GM06990 (cell line): ENCODE measurements around the gene FAM186B.

ENCODE experiments used
- DNase-seq: peaks from one replicate; pipeline ENCODE4 v3.0.0-alpha.2; 2011; ENCODE audit not compliant: insufficient read length; ENCODE audit errors: extremely low read depth
- H3K27me3 ChIP-seq: replicated peaks from 2 replicates; pipeline ENCODE4 v1.6.0; 2011; ENCODE audit warnings: low read length; ENCODE audit not compliant: control insufficient read depth, insufficient read depth
- H3K36me3 ChIP-seq: 2 replicates; pipeline ENCODE4 v1.5.1; 2011; ENCODE audit warnings: low read length; ENCODE audit not compliant: control insufficient read depth, insufficient read depth
- H3K4me3 ChIP-seq: replicated peaks from 2 replicates; pipeline ENCODE4 v1.5.1; 2011; ENCODE audit warnings: low read depth, mild to moderate bottlenecking, control low read depth, low read length
- TF ChIP-seq, protein P1 (sequence below): IDR thresholded peaks from 2 replicates; pipeline ENCODE4 v1.5.1; 2011; ENCODE audit warnings: low read length, control low read depth, mild to moderate bottlenecking, inconsistent platforms; ENCODE audit not compliant: insufficient read depth, poor library complexity, severe bottlenecking

Gene FAM186B

DNA sequence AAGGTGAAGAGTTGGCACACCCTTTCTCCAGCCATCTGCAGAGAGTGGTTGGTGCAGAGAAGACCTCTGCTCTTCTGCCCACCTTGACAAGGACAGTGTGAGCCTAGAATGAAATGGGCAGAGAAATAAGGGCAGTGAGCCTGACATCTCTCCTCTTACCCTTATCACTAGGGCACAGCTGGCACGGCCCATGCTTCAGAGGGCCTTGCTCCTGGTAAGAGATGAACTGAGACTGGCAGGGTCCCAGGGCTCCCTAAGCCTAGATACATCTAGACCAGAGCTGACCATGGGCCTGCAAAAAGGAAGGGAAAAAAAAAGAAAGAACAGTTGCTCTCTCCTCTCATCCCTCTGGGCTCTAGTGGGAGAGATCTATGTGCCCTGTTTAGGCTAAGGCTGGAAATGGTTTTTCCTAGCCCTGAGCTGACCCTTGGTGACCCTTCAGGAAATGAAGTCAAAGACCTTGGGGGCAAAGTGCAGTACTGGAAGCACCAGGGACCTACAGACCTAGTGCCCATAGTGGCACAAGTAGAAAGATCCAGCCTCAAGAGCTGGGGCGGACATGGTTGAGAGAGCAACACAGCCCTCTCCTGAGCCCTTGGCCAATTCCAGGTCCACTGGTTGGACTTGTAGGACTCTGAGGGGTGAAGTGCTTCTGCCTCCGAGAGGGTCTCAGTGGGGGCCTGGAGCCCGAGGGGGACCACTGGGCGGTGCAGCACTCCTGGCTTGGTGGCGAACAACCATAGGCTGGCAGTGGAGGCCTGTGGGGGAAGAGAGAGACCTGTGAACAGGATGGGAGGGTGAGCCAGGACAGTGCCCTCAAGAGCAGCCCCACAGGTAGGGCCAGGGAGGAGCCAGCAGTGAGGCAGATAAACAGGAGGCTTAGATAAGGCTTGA, 40.0 kb upstream of the FAM186B start:
- DNase-seq, result no peak
- peaks cover 79% of the 10 kb centered on the region for H3K36me3 ChIP-seq
- TF ChIP-seq, protein P1, sequence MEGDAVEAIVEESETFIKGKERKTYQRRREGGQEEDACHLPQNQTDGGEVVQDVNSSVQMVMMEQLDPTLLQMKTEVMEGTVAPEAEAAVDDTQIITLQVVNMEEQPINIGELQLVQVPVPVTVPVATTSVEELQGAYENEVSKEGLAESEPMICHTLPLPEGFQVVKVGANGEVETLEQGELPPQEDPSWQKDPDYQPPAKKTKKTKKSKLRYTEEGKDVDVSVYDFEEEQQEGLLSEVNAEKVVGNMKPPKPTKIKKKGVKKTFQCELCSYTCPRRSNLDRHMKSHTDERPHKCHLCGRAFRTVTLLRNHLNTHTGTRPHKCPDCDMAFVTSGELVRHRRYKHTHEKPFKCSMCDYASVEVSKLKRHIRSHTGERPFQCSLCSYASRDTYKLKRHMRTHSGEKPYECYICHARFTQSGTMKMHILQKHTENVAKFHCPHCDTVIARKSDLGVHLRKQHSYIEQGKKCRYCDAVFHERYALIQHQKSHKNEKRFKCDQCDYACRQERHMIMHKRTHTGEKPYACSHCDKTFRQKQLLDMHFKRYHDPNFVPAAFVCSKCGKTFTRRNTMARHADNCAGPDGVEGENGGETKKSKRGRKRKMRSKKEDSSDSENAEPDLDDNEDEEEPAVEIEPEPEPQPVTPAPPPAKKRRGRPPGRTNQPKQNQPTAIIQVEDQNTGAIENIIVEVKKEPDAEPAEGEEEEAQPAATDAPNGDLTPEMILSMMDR, result no peak
- no peaks in the 10 kb centered on the region for H3K27me3 ChIP-seq
- H3K4me3 ChIP-seq, result no peak overlapping the region

DNA sequence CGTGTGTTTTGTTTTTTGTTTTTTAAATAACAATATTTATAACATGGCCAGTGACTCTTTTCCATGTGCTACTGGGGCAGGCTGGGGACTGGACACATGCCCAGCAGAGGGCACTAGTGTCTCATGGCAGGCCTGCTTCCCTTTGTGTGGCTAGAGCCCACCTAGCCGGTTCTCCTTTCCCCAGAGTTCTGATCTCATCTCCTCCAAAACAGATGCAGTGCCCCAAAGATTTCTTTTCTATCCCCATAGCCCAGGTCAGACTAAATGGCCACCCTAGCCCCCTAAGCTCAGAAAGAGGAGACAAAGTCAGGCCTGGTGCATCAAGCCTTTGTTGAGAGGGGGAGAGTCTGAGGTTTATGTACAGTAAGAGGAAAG, 39.2 kb upstream of the FAM186B start:
- no peaks in the 10 kb centered on the region for H3K27me3 ChIP-seq
- H3K4me3 ChIP-seq, result no peak overlapping the region
- no peak for DNase-seq
- TF ChIP-seq, protein P1, result peak; percentile 90
- peaks cover 72% of the 10 kb centered on the region for H3K36me3 ChIP-seq

DNA sequence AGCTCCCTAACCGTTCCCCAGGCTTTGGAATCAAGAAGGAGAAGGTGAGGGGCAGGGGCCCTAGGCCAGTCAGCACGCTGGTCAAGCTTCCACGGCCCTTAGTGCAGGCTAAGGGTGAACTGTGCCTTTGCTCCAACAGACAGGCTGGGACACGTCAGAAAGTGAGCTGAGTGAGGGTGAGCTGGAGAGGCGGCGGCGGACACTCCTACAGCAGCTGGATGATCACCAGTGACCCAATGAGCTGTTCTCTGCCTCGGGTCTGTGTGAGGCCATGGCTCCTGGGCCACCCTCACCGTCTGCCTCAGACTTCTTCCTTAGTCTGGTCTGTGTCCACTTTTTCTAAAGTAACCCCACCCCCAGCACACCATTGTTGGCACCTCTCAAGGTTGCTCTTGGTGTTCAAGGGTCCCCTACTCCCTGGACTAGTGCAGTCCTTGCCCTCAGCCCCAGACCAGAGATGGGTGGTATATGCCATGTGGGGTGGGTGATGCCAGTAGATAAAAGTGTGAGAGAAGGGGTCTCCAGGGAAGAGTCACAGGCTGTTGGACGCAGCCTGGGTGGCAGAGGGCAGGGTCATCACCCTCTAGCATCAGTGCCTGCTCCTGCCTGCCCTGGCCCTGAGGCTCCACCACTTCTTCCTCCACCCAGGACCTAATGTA, 38.7 kb upstream of the FAM186B start:
- Histone ChIP-seq H3K27me3 (no peaks in the 10 kb centered on the region), H3K36me3 (peaks cover 67% of the 10 kb centered on the region), H3K4me3 (no peak overlapping the region)
- TF ChIP-seq, protein P1, result no peak
- no peak for DNase-seq

DNA sequence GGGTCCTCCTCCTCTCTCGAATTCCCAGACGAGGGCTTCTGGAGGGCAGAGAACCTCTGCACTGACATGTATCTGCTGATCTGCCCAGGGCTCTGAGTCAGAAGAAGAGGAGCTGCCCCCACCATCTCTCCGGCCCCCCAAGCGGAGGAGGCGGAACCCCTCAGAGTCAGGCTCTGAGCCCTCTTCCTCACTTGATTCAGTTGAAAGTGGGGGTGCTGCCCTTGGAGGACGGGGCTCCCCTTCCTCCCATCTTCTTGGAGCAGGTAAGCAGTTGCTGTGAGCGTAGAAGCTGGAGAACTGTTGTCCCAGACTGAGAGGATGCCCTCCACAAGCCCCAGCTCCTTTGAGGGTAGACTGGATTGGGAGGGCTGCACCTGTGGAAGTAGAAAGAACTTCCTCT, 37.7 kb upstream of the FAM186B start:
- no peak for DNase-seq
- TF ChIP-seq, protein P1, result no peak
- Histone ChIP-seq H3K4me3 (no peak overlapping the region), H3K27me3 (no peaks in the 10 kb centered on the region), H3K36me3 (peaks cover 58% of the 10 kb centered on the region)

DNA sequence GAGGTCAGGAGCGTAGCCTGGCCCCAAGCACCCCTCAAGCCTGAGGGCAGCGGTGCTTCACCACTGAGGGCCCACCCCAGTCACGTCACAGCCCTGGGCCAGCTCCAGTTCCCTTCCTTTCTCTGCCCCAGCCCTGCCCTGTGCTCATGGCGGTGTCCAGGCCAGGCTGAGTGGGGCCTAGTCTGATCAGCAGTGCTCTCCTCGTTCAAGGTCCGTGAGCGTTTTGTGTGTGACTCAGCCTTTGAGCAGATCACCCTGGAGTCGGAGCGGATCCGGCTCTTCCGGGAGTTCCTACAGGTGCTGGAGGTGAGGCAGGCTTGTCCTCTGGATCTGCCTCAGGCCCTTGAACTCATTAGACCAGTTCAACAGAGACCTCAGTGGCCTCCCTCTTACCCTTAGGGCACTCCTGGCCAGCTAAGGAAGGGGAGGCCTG, 36.9 kb upstream of the FAM186B start:
- no peak for DNase-seq
- TF ChIP-seq, protein P1, result no peak

More for the DNA sequence above, 36.9 kb upstream of the FAM186B start:
- Histone ChIP-seq H3K4me3 (no peak overlapping the region), H3K27me3 (no peaks in the 10 kb centered on the region), H3K36me3 (peaks cover 52% of the 10 kb centered on the region)
